OCI-M2 (cell line): Measurements from ENCODE around the gene ECHDC3.

Source experiments
- DNase-seq: peaks from one replicate; lab custom pipeline; 2025; ENCODE audit not compliant: unreplicated experiment; lab: John Stamatoyannopoulos, UW

Gene ECHDC3

DNA sequence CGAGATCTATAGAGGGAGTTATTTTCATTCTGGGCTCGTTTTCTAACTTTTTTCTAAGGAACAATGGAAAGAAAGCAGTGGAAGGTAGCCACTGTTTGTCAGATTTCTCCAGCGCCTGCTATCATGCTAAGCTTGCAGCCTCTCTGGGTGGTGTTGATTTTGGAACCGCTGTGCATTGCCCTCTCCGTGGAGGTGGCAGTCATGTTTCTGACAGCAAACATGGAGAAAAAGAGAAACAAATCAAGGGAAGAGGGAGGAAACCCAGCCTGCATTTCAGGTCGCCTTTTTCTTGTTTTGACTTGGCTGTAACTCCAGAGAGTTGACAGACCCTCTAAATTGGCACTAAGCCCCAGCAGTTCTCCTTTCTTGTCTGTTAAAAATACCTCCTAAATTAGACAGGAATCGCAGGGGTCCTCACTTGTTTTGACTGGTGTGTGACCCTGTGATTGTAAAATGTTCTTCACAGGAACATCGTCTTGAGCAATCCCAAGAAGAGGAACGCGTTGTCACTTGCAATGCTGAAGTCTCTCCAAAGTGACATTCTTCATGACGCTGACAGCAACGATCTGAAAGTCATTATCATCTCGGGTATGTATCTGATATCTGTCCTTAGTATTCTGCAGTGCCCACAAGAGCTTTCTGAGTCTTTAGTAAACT is 4.8 kb downstream of the ECHDC3 start:
- DNase-seq, result no peak

DNA sequence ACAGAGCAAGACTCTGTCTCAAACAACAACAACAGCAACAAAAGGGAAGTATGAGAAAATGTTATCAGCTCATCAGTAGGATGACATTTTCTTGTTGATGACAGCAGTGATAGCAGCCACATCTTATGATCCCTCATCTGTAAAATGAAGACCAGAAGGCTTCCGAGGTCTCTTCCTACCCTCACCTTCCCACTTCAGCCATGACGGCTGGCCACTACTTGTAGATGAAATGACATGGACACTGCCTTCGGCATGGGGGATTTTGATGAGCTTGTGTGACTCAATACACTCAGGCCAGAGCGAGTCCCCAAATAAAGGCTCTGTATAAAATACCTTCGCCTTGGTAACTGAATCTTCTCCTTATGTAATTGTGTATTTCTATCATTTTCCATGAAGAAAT is 6.7 kb downstream of the ECHDC3 start:
- DNase-seq, result no peak

DNA sequence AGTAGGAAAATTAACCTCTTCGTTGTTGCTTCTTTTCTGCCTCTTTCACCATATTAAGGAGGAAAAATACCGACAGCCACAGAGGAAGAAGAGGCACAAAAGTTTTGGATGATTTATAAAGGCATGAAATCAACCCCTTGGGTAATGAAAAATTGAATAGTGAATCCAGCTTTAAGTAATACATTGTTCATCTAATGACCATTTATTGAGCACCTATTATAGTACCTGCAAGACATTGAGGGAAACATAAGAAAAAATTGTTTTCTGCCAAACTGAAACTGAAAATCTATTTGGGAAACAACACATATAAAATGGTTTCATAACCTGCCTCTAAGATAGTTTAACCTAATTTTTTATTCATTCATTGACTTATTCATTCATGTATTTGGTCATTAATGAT is 8.2 kb downstream of the ECHDC3 start:
- DNase-seq, result no peak

DNA sequence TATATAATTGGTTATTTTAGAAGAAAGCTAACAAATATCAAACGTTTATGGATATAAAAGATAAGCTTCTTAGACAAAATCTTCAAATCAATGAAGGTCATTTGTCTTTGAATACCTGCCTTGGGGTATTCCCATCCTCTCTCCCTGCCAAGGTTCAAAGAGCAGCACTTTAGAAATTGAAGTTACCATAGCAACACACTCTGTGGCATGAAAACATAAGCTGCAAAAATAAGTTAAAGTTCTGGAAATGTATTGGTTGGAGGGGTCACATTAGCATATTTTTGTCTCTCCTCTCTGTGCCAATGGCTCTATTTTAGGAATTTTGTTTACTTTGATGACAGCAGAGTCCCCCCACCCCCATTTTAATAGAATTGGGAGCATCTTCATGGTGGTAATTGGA is 12.0 kb downstream of the ECHDC3 start:
- DNase-seq, result no peak

- DNase-seq, result no peak
These were observed 12.4 kb downstream of the ECHDC3 start for GRCh38 chr10:11754620-11755019.

GRCh38 chr10:11755512-11756263 is 13.5 kb downstream of the ECHDC3 start:
- DNase-seq, result no peak

DNA sequence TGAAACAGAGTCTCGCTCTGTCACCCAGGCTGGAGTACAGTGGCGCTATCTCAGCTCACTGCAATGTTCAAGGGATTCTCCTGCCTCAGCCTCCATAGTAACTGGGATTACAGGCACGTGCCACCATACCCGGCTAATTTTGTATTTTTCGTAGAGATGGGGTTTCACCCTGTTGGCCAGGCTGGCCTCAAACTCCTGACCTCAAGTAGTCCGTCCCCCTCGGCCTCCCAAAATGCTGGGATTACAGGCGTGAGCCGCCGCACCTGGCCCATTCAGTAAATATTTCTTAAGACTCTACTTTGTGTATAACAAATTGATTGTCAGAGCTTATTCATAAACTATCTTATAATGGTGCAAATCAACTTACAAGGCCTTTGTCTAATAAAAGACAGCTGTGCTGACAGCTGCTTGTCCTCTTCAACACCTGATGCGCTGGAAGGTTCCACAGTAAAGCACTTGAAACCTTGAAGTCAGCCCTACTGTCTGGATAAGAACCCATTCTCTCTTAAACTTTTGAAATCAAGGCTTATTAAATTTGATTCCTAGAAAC is 14.7 kb downstream of the ECHDC3 start:
- no peak for DNase-seq

- DNase-seq, result no peak
These were observed 15.3 kb downstream of the ECHDC3 start for GRCh38 chr10:11757454-11757820.

DNA sequence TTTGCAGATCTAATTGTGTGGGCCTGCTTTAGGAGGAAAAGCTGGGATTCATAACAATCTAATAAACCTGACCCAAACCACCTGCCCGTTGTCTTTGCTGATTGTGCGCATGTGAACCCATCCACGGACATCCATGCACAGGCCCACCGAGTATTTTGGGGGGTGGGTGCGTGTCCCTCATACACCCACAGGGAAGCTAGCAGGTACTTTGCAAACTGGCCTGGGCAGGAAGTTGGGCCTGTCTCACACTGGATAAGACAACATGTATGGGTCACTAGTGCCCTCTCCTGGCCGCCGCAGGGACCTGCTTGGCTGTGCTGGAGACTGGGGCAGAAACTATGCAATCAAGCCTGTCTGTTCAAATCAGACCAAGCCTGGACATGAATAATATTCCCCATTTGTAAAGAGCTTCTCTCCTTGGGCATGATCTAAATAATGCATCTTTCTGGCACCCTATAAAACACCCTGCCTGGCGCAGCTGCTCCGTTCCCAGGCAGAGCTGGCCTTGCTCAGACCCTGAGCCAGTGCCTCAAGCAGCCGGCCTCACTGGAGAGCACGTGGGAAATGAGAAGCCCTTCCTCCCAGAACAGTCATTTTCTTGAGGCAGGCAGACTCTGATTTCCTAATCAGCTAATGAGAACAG is 15.8 kb downstream of the ECHDC3 start:
- DNase-seq, result no peak

- DNase-seq, result no peak
These were observed 16.5 kb downstream of the ECHDC3 start for GRCh38 chr10:11758527-11759236.

DNA sequence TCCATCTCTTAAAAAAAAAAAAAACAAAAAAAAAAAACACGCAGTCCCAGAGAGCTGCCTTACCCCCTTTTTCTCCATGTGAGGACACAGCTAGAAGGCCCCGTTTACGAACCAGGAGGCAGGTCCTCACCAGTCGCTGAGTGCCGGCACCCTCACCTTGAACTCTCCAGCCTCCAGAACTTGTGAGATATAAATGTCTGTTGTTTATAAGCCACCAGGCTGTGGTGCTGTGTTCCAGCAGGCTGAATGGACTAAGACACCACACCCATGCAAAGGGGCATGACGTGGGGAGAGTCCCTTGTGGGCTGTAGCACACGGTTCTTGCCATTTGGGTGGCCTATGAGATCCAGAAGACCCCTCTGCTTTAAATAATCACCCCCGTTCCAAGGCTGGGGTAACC is 17.2 kb downstream of the ECHDC3 start:
- no peak for DNase-seq

GRCh38 chr10:11760151-11760550 is 18.0 kb downstream of the ECHDC3 start:
- DNase-seq, result no peak

- no peak for DNase-seq
These were observed 18.7 kb downstream of the ECHDC3 start for GRCh38 chr10:11760861-11761260.

DNA sequence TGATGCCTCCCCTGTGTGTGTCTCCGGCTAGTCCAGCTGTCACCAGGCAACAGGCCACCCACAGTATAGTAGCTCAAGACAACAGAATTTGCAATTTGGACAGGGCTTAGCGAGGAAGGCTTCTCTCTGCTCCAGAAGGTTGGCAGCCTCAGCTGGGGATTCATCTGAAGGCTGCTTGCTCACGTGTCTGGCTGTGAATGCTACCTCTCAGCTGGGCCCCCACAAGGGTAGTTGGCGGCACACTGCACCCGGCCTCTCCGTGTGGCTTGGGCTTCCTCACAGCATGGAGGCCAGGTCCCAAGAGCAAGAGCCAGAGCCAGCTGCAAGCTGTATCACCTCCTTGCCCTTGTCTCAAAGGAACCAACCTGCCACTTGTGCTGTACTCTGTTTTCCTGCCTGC is 19.2 kb downstream of the ECHDC3 start:
- no peak for DNase-seq

DNA sequence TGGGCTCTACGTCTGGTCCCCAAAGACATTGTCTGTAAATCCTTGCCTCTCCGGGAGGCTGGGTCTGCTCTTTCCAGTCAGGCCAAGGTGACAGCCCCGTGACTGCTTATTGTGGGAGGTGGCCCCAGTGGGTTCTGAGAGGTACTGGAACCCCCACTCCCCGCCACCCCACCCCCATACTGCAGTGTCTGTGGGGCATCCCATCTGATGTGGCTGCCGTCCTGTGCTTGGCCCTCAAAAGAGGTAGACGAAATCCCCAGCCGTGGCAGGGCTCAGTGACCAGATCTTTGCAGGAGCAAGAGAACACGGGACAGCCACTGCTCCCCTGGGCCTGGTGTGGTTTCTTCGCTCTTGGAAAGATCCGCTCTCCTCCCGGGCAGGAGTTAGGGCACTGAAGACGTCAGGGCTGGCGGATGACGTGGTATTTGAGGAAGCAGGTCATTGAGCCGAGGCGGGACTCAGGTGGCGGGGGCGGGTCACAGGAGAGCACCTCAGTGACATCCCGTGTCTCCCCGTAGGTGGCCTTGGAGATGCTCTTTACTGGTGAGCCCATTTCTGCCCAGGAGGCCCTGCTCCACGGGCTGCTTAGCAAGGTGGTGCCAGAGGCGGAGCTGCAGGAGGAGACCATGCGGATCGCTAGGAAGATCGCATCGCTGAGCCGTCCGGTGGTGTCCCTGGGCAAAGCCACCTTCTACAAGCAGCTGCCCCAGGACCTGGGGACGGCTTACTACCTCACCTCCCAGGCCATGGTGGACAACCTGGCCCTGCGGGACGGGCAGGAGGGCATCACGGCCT is 20.7 kb downstream of the ECHDC3 start:
- no peak for DNase-seq

DNA sequence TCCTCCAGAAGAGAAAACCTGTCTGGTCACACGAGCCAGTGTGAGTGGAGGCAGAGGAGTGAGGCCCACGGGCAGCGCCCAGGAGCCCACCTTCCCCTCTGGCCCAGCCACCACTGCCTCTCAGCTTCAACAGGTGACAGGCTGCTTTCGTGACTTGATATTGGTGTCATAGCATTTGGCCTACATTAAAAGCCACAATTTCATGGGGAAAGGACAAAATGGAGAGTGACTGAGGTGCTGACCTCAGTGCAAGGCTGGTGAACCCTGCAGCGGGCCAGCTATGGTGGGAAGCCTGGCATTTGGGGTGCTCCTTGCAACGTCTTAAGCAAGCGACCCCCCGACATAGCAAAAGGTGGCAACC is 21.3 kb downstream of the ECHDC3 start:
- no peak for DNase-seq

DNA sequence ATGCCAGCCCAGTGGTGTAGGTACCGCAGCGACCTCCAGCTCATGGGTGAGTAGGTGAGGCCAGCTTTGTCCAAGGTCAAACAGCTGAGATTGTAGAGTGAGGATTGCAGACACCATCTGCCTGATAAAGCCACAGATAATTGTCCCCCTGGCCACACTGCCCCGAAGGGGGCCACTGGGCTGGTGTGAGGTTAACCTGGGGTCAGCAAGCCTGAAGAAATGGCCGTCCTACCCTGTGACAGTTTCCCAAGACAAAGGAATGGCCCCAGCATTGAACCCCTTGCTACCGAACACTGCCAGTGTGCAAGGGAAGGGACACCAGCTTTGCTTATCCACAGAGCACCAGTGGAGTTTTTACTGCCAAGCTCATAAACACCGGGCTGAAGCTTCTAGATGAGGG is 23.0 kb downstream of the ECHDC3 start:
- no peak for DNase-seq

DNA sequence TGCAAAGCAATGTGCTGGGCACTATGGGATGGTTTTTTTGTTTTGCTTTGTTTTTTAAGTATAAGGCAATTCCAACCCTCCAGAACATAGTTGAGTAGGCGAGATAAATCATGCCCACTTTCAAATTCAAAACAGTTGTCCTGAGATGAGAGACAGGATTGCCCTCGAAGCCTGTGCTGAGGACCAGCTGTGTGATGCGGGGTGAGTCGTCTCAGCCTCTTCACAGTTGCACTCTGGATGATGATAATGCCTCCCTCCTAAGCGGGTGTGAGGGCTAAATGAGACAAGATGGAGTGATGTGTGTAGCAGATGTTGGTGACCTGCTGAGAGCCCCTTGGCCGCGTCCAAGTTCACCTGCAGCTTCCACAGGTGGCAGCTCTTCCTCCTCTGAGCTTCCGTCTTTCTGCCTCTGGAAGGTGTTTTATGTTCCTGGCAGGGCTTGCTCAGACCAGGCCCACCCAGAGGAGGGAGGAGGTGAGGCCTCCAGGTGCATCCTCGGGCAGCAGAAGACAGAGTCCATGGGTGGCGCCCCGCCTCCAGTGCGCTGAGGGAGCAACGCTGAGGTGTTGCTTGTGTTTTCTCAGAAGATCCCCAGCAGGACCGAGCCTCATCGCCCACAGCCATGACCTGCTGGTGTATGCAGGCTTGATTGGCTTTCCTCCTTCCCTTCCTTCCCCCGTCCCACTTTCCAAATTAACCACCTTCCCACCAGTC is 30.6 kb downstream of the ECHDC3 start:
- no peak for DNase-seq

- no peak for DNase-seq
These were observed 31.7 kb downstream of the ECHDC3 start for GRCh38 chr10:11773761-11774441.

- DNase-seq, result no peak
These were observed 33.2 kb downstream of the ECHDC3 start for GRCh38 chr10:11775412-11775811.
